ENCODE measurements around the gene PIGH.

- no peak for TF ChIP-seq TAF1 (IDR thresholded peaks at IDR 0.05; ENCODE audit: borderline replicate concordance, low read depth, low read length)
- no peak for TF ChIP-seq POLR2A (IDR thresholded peaks at IDR 0.05; ENCODE audit: low read depth, low read length)
- no peak for TF ChIP-seq POLR2AphosphoS5 (IDR thresholded peaks at IDR 0.05; ENCODE audit: low read depth, low read length)
Observed at GRCh38 chr14:67575684-67576083, 24.4 kb downstream of the PIGH start.

Measured in GM12892 (cell line).